HG03039 (cell line): ENCODE results near the gene LCLAT1.

ENCODE experiments used
- ATAC-seq: cut with Tn5 transposase; IDR thresholded peaks from one replicate; pipeline ENCODE4 v1.9.1; 2021; ENCODE audit warnings: mild to moderate bottlenecking, moderate library complexity; ENCODE audit not compliant: unreplicated experiment

Gene LCLAT1

DNA sequence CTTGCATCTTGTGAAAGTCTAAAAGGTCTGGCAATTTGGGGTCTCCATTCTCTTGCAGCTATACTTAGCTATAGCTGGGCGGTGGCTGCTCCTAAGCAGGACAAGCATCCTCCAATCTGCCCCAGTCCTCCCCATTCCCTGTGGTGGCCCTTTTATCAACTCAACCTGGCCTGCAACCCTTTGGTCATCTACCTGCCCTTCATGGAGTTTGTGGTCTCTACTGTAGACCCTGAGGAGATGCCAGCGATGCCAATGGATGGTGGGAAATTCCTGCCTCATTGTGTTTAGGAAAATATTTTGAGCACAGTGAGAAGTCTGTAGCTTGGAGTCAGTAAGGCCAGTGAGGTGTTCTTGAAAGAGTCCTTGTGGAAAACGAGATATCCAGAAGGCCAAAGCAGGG, 216.8 kb downstream of the LCLAT1 start:
- no peak for ATAC-seq

DNA sequence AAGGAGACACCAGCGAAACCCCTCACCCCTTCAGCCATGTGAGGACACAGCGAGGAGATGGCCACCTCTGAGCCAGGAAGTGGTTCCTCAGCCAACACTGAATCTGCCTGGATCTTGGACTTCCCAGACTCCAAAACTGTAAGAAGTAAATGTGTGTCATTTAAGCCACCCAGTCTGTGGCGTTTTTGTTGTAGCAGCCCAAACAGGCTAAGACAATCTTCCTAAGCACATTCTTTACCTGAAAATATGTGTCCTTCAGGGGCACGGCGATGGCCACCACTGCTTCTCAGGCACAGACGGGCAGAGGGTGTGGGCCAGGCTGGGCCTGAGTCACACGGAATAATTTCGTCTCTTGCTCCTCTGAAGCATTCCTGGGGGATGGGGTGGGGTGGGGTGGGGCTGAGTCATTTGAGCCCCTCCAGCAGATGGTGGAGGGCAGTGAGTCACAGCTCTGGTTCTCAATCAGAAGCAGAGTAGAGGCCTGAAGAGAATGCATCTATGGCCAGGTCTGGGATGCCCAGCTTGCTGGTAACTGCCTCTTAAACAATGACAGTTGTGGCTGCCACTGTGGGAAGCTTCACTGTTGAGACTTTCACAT, 217.8 kb downstream of the LCLAT1 start:
- no peak for ATAC-seq

DNA sequence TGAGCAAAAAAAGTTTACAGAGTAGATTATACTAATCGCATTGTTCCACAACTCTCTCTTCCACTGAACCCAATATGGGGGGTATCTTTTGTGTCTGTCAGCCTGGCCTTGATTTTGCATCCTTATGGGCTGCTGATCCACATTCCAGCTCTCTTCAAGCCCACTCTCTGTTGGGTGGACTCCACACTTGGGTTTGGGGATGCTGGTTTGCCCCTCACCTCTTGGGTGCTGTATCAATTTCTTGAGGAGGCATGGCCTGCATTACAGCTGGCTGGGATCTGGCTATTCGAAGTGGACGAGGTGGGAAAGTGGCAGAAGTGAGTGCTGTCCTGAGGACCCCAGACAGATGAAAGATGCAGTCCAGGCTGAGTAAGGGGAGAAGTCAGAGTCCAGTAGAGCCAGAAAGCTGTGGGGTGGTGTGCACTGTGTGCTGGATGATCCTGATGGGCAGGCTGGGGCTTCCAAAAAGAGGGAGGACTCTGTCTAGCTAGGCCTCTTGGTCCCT, 218.8 kb downstream of the LCLAT1 start:
- no peak for ATAC-seq

DNA sequence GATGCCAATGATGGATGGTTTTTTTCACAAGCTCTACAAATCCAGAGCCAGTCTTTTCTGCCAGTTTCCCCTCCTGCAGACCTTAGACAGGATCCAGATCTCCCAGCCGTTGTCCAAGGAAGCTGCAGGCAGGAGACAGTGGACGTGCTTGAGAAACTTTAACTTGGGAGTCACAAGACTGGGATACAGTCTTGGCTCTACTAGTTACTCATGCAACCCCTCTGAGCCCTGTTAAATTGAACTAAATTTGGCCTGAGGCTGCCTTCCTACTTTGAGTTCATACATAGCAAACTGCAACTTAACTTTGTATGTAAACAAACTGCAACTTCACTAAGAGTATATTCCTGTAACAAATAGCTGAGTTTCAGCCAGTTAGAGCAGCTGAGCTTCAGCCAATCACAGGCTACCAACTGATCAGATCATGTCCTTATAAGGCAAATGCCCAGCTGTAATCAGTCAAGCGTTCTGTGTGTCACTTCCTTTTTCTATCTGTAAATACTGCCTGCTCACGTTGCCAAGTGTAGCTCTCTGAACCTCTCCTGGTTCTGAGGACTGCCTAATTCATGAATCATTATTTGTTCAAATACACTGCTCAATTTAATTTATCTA, 219.3 kb downstream of the LCLAT1 start:
- ATAC-seq = no peak

DNA sequence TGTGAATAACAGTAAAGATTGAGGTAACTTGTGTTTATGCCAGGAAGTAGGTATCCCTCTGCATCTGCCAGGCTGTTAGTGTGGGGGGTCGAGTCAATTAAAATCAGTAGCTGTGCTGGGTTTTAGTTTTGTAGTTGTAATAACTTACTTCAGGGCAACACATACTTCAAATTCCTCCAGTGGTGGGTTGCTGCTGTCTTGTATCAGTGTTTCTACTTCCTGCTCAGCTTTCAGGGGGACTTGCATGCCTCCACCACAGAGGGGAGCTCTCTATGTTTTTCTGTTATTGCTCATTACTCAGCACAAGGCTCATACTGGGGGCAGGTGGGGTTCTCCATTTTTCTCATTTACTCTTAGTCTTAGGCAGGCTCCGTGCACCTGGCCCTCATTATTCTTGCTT, 223.4 kb downstream of the LCLAT1 start:
- ATAC-seq = no peak

DNA sequence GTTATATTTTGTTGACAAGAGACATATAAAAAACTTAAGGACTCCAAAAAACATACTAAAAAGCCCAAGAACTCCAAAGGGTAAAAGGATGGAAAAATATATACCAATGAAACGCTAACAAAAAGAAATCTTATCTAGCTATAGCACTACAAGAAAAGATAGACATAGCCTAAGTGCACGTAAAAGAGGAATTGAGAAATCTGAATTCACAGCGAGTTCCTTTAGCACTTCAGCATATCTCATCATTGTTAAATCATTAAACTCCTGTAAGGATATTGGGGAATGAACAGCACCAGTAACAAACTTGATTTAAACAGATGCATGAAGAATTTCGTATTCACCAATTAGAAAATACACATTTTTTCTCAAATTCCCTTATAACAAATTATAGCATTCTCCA, 226.1 kb downstream of the LCLAT1 start:
- no peak for ATAC-seq

DNA sequence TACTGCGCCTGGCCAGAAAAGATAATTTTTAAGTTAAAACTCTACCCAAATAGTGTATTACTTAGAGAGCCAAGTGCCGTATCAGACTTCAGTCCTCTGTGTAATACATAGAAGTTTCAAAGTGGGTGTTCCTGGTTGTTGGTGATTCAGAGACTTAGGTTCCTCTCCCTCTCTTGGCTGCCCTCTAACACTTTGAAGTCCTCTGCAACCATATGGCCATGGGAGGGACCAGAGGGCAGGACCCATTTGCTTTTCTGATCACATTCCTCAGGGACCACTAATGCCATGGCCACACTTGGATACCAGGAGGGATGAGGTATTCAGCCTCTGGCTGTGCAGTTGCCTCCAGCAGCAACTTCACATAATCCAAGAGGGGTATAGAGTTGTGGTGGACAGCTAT, 228.7 kb downstream of the LCLAT1 start:
- no peak for ATAC-seq

DNA sequence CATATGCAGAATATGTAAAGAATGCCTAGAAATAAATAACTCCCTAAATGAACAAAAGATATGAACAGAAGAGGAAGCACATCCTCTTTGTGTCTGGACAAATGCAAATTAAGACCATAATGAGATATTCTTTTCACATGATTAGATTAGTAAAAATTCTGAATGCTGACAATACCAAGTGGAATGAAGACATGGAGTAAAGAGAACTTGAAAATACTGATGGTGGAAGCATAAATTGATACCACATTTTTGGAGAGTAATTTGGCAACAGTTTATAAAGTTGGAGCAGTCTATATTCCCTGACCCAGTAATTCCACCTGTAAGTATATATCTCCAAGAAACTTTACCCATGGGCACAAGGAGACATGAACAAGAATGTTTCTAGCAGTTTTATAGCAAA, 230.2 kb downstream of the LCLAT1 start:
- no peak for ATAC-seq

DNA sequence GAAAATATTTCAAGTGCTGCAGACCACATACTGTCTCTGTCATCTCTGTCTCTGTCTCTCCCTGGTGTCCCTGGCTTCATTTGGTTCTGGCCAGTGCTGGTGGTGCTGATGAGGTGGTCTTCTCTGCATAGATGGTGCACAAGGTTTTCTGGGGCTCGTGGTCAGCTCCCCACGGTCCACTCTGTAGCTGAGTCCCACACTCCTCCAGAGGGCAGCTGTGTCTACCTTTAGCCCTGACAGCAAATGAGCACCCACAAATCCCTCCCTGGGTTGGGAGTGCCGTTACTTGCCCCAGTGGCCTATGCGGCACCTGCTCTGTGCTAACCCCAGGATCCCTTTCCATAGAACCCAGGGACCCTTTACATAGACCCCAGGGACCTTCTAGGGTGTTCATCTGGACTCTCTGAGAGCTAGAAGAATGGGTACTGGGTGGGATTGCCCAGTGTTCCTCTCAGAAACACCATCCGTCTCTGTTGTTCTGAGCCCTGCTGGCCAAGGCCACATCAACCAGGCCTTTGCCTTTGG, 230.9 kb downstream of the LCLAT1 start:
- ATAC-seq = no peak

DNA sequence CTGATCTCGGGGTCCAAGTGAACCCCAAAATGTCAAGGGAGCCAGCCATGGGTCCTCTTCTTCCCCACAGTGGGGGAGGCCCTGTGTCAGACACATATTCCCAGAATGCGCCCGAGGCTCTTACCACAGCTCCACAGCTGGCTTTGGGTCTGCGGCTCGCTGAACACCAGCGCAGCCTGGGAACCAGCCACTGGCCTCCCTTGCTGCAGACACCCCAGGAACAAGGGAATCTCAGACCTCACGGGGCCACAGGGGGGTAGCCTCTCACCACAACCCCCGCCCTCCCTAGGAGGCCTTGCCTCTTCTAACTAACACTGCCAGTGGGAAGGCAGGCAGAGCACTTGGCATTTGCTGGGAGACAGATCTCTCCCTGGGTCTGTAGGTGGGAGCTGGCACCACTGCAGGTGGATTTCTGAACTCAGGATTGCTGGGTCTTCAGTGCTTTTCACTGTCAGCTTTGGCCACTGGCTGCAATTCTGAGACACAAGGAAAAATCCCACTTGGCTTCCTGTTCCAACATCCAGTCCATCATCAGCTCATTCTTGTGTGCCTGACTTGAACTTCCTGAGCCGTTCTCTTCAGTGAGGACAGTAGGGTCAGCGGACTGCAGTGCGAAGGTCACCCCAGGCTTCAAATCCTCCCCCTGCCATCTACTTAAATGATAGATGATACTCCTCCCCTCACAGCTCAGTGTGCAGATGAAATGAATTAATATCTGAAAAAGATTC, 231.5 kb downstream of the LCLAT1 start:
- no peak for ATAC-seq

DNA sequence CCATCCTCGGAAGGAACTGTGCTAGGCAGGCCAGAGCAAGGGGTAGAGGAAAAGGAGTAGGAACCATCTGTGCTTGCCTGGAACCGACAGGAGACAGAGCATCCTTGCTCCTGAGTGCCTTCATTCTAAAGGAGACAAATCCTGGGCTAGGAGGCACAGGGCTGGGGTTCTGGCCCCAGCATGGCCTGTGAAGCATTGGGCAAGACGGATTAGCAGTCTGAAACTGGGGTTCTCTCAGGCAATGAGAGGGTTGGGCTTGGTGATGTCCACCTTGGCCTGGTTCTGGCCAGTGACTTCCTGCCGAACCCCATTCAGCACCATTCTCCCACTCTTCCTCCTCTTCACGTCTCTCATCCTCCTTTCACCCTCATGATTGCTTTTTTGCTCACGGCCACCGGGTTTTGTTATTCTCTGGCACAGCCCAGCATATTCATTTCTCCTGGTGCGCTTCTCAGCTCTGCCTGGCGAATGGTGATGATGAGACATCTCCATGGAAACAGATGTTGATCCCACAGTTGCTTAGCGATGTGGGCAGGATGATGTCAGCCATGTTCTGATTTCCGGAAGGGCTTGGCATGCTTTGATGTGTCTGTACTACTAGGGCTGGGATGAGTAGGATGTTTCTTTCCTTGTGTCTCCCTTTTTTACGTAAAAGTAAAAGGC, 232.5 kb downstream of the LCLAT1 start:
- no peak for ATAC-seq

DNA sequence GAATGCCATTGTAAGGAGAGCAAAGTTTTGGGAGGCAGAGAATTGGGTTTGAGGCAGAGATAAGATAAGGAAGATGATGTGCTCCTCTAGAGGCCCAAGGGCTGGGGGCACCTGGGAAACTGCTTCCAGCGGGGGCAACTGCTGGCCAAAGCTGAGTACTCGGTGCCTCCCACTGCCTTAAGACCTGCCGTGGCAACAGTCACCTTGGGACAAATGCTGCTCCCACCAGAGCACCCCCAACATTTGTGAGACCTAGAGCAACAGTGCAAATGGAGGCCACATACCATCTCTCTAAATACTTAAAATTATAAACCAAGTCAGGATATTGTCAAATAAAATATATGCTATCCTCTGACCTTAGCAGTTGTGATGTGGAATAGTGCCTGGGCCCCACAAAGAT, 233.1 kb downstream of the LCLAT1 start:
- ATAC-seq = no peak

DNA sequence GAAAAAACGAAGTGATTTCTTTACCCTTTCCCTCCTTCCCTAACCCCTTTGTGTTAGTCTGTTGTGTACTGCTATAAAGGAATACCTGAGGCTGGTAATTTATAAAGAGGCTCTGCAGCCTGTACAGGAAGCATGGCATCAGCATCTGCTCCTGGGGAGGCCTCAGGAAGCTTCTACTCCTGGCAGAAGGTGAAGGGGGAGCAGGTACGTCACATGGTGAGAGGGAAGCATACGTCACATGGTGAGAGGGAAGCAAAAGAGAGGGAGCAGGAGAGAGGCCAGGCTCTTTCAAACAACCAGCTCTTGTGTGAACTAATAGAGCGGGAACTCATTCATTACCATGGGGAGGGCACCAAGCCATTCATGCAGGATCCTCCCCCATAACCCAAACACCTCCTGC, 234.0 kb downstream of the LCLAT1 start:
- ATAC-seq = no peak

DNA sequence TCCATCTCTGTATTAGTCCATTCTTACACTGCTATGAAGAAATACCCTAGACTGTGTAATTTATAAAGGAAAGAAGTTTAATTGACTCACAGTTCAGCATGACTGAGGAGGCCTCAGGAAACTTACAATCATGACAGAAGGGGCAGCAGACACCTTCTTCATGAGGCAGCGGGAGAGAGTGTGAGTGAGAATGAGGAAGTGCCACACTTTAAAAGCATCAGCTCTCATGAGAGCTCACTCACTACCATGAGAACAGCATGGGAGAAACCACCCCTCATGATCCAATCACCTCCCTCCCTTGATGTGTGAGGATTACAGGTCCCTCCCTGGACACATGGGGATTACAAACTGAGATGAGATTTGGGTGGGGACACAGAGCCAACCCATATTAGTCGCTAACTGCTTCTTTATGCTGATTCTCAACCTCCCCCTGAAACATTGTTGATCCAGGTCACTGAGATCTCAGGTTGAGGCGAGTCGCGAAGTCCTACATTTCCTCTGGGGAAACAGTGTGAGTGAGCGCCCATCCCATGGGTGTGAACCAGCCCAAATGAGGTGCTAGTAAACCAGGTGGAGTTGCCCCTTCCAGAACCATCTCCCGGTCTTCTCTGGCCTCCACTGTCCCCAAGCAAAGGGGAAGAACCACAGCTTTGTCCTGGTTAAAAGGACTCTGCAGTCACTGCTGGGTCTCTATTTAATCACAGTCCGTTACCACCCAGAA, 236.3 kb downstream of the LCLAT1 start:
- ATAC-seq = no peak

DNA sequence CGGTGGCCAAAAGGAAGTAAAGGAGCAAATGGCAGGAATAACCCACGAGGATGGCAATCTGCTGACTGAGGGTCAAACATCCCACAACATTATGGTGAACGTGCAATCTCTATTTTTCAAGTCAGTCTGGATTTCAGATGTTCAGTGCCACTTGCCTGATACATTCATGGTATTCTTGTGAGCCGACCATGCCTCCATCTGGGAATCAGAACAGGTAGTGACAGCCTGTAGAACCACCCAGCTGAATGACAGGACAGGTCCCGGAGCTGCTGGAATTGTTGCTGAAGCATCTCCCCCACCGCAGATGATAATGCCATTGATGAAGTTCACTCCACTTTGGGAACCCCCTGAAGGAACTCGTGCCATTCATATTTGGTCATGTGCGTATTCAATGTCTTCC, 237.0 kb downstream of the LCLAT1 start:
- no peak for ATAC-seq

DNA sequence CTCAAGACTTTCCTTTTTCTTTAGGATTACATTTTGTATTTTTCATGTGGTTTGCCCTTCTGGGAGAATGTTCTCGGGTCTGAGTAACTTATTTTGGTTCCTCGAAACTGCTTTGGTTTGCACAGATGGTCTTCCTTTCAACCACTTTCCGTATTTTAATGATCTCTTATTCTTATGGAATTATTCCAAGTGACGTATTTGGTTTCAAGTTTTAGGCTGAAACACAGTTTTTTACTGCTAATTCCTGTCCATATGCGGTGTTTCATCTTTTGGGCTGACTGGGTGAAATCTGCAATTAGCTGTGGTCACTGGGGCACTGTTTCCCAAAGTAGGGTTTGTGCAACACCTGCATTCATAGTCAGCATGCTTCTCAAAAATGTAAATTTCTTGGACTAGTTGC, 237.5 kb downstream of the LCLAT1 start:
- no peak for ATAC-seq

DNA sequence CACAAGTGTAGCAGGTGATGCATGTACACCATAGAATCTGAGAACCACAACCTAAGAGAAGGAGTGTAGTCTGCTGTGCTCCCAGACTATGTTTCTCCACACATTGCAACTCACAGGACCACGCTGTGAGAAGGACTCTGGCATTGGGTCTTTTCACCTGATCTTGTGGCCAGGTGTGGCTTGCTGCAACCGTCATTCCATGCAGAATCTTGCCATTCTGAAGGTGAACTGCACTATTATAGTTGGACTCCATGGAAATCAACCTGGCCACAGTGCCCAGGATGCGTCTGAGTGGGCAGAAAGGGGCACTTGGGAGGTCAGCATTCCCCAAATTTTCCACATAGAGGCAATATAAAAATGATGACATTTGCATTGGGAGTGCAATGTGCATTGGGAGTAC, 237.9 kb downstream of the LCLAT1 start:
- no peak for ATAC-seq

DNA sequence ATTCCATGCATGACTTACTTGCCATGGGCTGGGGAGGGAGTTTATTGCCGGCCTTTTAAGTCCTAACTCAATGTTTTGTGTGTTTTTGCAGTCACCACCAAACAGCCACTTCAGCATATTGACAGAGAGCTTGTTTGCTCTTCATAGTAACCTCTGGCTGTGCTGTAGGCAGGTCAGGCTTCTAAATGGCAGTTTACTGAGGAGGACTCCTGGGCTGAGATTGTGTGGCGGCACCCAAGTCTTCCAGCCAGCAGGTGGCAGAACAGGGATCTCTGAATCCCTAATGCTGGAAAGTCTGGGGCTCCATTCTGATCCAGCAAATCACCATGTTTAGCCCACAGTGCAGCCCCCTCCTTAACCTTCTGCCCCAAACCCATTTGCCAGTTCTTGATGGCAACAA, 239.0 kb downstream of the LCLAT1 start:
- ATAC-seq = no peak

DNA sequence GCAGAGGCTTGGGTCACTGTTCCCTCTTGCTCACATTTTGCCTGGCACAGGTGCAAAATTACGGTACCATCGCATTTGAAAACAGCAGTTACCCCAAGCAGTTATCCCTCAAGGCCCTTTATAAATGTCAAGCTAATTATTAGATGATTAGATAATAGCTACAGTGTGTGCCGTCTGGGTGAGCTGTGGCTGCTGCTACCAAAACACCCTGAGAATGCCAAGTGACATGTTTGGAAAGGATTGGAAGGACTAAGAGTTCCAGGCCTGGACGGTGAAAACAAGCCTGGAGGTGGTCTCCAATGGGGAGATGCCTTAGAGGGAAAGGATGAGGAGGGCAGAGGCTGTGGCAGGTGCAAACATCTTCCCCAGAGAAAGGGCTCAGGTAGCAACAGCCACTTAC, 239.6 kb downstream of the LCLAT1 start:
- no peak for ATAC-seq

DNA sequence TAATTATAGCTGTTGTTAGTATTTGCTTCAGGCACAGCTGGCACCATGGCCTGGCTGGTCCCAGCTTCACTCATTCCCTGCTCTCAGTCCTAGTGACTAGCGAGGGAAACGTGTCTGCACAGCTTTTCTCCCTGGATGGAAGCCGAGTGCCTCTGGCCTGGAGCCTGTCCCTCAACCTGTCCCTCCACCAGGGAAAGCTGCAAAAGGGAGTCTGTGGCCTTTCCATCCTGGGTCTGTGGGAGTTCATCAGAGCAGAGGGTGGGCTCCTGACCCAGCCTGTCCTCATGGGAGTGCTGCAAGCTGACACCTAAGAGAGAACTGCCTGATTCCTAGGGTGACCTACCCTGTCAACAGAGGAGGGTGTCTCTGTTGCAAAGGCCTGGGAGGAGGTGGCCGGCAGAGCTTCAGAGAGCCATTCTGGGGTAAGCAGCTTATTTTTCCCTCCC, 241.9 kb downstream of the LCLAT1 start:
- ATAC-seq = no peak
